Calu3 (cell line): ENCODE measurements around the gene CD9. TPM values are rescaled to one million over a fixed set of nuclear protein-coding genes. Genes with fewer than 3 reads are reported as not detected.

Experiments used
- BruUV-seq: library from RNA; stranded (reverse); fragments of 400-500 nt; replicated peaks from 2 replicates; lab custom pipeline; 2021; lab: Mats Ljungman, UMichigan
- CTCF ChIA-PET: fragments of 300-600 bp; sonication (Branson Sonifier 250); formaldehyde crosslinking; loops from one replicate; lab custom pipeline; 2022; ENCODE audit warnings: antibody characterized with exemption; lab: Charles Lee
- DNase-seq: peaks from one replicate; pipeline ENCODE4 v3.0.0; 2022
- H3K27ac Mint-ChIP-seq: one replicate; pipeline ENCODE4 v1.8.0; 2022; ENCODE audit warnings: mixed read lengths; ENCODE audit not compliant: unreplicated experiment
- H3K27me3 Mint-ChIP-seq: one replicate; pipeline ENCODE4 v1.8.0; 2022; ENCODE audit warnings: mixed read lengths; ENCODE audit not compliant: unreplicated experiment
- H3K36me3 Mint-ChIP-seq: one replicate; pipeline ENCODE4 v1.8.0; 2022; ENCODE audit warnings: mild to moderate bottlenecking, moderate library complexity, mixed read lengths; ENCODE audit not compliant: insufficient read depth, unreplicated experiment
- H3K4me1 Mint-ChIP-seq: one replicate; pipeline ENCODE4 v1.8.0; 2022; ENCODE audit warnings: mild to moderate bottlenecking, low read depth, mixed read lengths; ENCODE audit not compliant: unreplicated experiment
- H3K4me3 Mint-ChIP-seq: one replicate; pipeline ENCODE4 v1.8.0; 2022; ENCODE audit warnings: mild to moderate bottlenecking, low read depth, moderate library complexity, mixed read lengths; ENCODE audit not compliant: unreplicated experiment
- H3K9me3 Mint-ChIP-seq: one replicate; pipeline ENCODE4 v1.8.0; 2022; ENCODE audit warnings: low read depth, mixed read lengths; ENCODE audit not compliant: unreplicated experiment
- CTCF ChIP-seq: fragments of 200-600 bp; IDR thresholded peaks from one replicate; pipeline ENCODE4 v1.8.0; 2022; ENCODE audit warnings: antibody characterized with exemption; ENCODE audit not compliant: unreplicated experiment
- intact Hi-C: fragments of 100-400 bp; cut with micrococcal nuclease; formaldehyde crosslinking; loops from one replicate; pipeline ENCODE4 v1.10.0; 2022; ENCODE audit not compliant: unreplicated experiment
- total RNA-seq: library from RNA; stranded (reverse); gene quantifications from 2 replicates; pipeline ENCODE4 v1.2.3, GENCODE V29; 2022

CD9 gene
- total RNA-seq, 1 experiment from 2014 or later = 128 TPM

GRCh38 chr12:6226679-6227051 is 26.5 kb downstream of the CD9 start:
- Mint-ChIP-seq H3K27ac (no peak overlapping the region), H3K4me3 (no peak overlapping the region), H3K27me3 (no peaks in the 10 kb centered on the region), H3K4me1 (peaks cover 13% of the 10 kb centered on the region), H3K36me3 (peaks cover 25% of the 10 kb centered on the region), H3K9me3 (no peaks in the 10 kb centered on the region)
- intact Hi-C loops = no loop called here
- BruUV-seq = TSS peak; percentile 23
- CTCF ChIA-PET = no interaction called here
- DNase-seq = no peak
- TF ChIP-seq CTCF = no peak

- Mint-ChIP-seq H3K4me3 (no peak overlapping the region), H3K27me3 (no peaks in the 10 kb centered on the region), H3K36me3 (peaks cover 24% of the 10 kb centered on the region), H3K27ac (no peak overlapping the region), H3K9me3 (no peaks in the 10 kb centered on the region), H3K4me1 (no peaks in the 10 kb centered on the region)
- TF ChIP-seq CTCF = no peak
- CTCF ChIA-PET = interaction anchor here (0.6 kb wide), 2 partner anchors 38 to 52 kb away, joined by 3 to 6 read pairs; no protein-coding TSS in a partner anchor
- intact Hi-C loops = no loop called here
- no TSS peak for BruUV-seq
- no peak for DNase-seq
Measured at GRCh38 chr12:6228535-6229223, 28.5 kb downstream of the CD9 start.

- no TSS peak for BruUV-seq
- intact Hi-C loops = no loop called here
- DNase-seq = no peak
- Mint-ChIP-seq H3K27ac (no peak overlapping the region), H3K36me3 (peaks cover 19% of the 10 kb centered on the region), H3K4me1 (no peaks in the 10 kb centered on the region), H3K4me3 (no peak overlapping the region), H3K27me3 (no peaks in the 10 kb centered on the region), H3K9me3 (no peaks in the 10 kb centered on the region)
- CTCF ChIA-PET = no interaction called here
- no peak for TF ChIP-seq CTCF
Measured at GRCh38 chr12:6229224-6230218, 29.3 kb downstream of the CD9 start.

- CTCF ChIA-PET = no interaction called here
- Mint-ChIP-seq H3K4me1 (no peaks in the 10 kb centered on the region), H3K36me3 (peaks cover 23% of the 10 kb centered on the region), H3K27ac (no peak overlapping the region), H3K9me3 (no peaks in the 10 kb centered on the region), H3K27me3 (no peaks in the 10 kb centered on the region), H3K4me3 (no peak overlapping the region)
- no peak for TF ChIP-seq CTCF
- intact Hi-C loops = no loop called here
- BruUV-seq = no TSS peak
- DNase-seq = no peak
Measured at GRCh38 chr12:6230321-6231110, 30.3 kb downstream of the CD9 start.
